IMR-90 (cell line): Measurements from ENCODE around the gene CCSER1.

Source experiments
- BHLHE40 ChIP-seq: fragments of 150-350 bp; IDR thresholded peaks from 2 replicates; pipeline ENCODE4 v1.6.1; 2016; ENCODE audit warnings: mild to moderate bottlenecking, low read depth, low read length
- CEBPB ChIP-seq: IDR thresholded peaks from 2 replicates; pipeline ENCODE4 v1.6.1; 2012; ENCODE audit warnings: low read depth, low read length, improper control_type of control experiment
- CHD1 ChIP-seq: IDR thresholded peaks from 2 replicates; pipeline ENCODE4 v1.6.1; 2012; ENCODE audit warnings: low read depth, low read length, improper control_type of control experiment
- MAFK ChIP-seq: IDR thresholded peaks from 2 replicates; pipeline ENCODE4 v1.6.1; 2012; ENCODE audit warnings: low read depth, low read length, improper control_type of control experiment
- MAZ ChIP-seq: IDR thresholded peaks from 2 replicates; pipeline ENCODE4 v1.6.1; 2012; ENCODE audit warnings: low read depth, mild to moderate bottlenecking, low read length, improper control_type of control experiment, moderate library complexity, borderline replicate concordance
- MXI1 ChIP-seq: IDR thresholded peaks from 2 replicates; pipeline ENCODE4 v1.6.1; 2012; ENCODE audit warnings: low read depth, mild to moderate bottlenecking, low read length, moderate library complexity, borderline replicate concordance
- POLR2A ChIP-seq: IDR thresholded peaks from 2 replicates; pipeline ENCODE4 v1.6.1; 2012; ENCODE audit warnings: mild to moderate bottlenecking, low read depth, low read length
- RAD21 ChIP-seq: IDR thresholded peaks from 2 replicates; pipeline ENCODE4 v1.6.1; 2012; ENCODE audit warnings: low read length, improper control_type of control experiment
- RCOR1 ChIP-seq: IDR thresholded peaks from 2 replicates; pipeline ENCODE4 v1.6.1; 2012; ENCODE audit warnings: mild to moderate bottlenecking, low read length, improper control_type of control experiment; ENCODE audit not compliant: insufficient replicate concordance
- RFX5 ChIP-seq: IDR thresholded peaks from 2 replicates; pipeline ENCODE4 v1.8.0; 2012; ENCODE audit warnings: low read depth, mild to moderate bottlenecking, low read length, moderate library complexity
- SMC3 ChIP-seq: fragments of 150-350 bp; IDR thresholded peaks from 2 replicates; pipeline ENCODE4 v1.6.1; 2016; ENCODE audit warnings: low read depth, mild to moderate bottlenecking, antibody characterized with exemption, low read length, moderate library complexity
- TF ChIP-seq, protein P1 (sequence below): conservative IDR thresholded peaks from 2 replicates; pipeline ENCODE4 v1.5.1; 2012; ENCODE audit warnings: mild to moderate bottlenecking, low read depth, low read length, improper control_type of control experiment
- TF ChIP-seq, protein P2 (sequence below): fragments of 150-350 bp; IDR thresholded peaks from 2 replicates; pipeline ENCODE4 v1.6.1; 2017; ENCODE audit warnings: mild to moderate bottlenecking, antibody characterized with exemption, low read length, low read depth
- TF ChIP-seq, protein P3 (sequence below): fragments of 150-350 bp; IDR thresholded peaks from 2 replicates; pipeline ENCODE4 v1.6.1; 2016; ENCODE audit warnings: low read depth, mild to moderate bottlenecking, low read length, moderate library complexity, borderline replicate concordance

DNA sequence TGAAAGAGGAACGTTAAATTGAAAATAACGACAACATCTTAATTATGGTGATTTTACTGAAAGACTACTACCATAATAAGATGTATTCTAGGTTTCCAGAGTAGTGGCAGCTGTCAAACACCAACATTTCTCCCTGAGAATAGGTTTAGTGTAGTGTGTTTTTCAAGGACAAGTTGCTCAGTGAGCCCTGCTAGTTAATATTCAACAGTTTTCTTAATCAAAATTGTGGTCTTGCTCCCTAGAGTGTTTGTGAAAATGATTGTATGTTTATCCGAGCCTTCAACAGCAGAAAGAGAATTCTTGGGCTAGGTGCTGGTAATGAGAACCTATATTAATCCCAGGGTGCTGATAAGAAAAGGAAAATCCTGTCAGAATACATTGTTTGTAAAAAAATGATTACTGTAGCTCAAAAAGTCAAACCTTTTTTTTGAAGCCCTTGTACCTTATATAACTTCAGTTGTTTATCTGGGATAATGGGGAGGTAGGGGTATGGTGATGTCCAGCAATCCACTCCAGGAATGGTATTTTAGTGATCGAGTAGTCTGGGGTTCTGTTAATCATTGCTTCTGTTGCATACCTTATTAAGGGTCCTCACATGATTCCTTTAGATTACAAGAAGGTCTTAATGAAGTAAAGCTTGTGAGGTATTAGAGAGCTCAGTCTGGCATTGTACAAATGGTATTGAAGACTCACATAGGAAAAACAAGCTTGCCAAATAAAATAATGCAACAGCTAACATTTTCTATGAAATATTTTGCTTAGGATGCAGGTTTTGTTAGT lies 110.7 kb downstream of the CCSER1 start:
- TF ChIP-seq, protein P1, sequence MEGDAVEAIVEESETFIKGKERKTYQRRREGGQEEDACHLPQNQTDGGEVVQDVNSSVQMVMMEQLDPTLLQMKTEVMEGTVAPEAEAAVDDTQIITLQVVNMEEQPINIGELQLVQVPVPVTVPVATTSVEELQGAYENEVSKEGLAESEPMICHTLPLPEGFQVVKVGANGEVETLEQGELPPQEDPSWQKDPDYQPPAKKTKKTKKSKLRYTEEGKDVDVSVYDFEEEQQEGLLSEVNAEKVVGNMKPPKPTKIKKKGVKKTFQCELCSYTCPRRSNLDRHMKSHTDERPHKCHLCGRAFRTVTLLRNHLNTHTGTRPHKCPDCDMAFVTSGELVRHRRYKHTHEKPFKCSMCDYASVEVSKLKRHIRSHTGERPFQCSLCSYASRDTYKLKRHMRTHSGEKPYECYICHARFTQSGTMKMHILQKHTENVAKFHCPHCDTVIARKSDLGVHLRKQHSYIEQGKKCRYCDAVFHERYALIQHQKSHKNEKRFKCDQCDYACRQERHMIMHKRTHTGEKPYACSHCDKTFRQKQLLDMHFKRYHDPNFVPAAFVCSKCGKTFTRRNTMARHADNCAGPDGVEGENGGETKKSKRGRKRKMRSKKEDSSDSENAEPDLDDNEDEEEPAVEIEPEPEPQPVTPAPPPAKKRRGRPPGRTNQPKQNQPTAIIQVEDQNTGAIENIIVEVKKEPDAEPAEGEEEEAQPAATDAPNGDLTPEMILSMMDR, result no peak
- TF ChIP-seq SMC3, result no peak
- TF ChIP-seq CEBPB, result no peak
- TF ChIP-seq POLR2A, result no peak
- TF ChIP-seq, protein P2, sequence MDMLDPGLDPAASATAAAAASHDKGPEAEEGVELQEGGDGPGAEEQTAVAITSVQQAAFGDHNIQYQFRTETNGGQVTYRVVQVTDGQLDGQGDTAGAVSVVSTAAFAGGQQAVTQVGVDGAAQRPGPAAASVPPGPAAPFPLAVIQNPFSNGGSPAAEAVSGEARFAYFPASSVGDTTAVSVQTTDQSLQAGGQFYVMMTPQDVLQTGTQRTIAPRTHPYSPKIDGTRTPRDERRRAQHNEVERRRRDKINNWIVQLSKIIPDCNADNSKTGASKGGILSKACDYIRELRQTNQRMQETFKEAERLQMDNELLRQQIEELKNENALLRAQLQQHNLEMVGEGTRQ, result no peak
- TF ChIP-seq, protein P3, sequence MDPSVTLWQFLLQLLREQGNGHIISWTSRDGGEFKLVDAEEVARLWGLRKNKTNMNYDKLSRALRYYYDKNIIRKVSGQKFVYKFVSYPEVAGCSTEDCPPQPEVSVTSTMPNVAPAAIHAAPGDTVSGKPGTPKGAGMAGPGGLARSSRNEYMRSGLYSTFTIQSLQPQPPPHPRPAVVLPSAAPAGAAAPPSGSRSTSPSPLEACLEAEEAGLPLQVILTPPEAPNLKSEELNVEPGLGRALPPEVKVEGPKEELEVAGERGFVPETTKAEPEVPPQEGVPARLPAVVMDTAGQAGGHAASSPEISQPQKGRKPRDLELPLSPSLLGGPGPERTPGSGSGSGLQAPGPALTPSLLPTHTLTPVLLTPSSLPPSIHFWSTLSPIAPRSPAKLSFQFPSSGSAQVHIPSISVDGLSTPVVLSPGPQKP, result no peak
- no peak for TF ChIP-seq RAD21
- TF ChIP-seq MAFK, result no peak
- no peak for TF ChIP-seq MAZ
- TF ChIP-seq RFX5, result no peak
- no peak for TF ChIP-seq CHD1
- no peak for TF ChIP-seq BHLHE40
- TF ChIP-seq MXI1, result no peak
- TF ChIP-seq RCOR1, result no peak
